Right lobe of liver (tissue), 4 donors: Measurements from ENCODE around the gene PRPF19.

Experiments
- CTCF ChIP-seq, 4 donors: fragments of 200-600 bp in 3 of 4; fragments of 450-650 bp in 1 of 4; IDR thresholded peaks; one replicate each; pipeline versions ENCODE4 v1.5.1 to v1.8.0; 2016 to 2022; ENCODE audit warnings: antibody characterized with exemption in 4 of 4, mild to moderate bottlenecking in 2 of 4
- POLR2A ChIP-seq: fragments of 450-650 bp; IDR thresholded peaks from one replicate; pipeline ENCODE4 v1.6.1; 2017; ENCODE audit warnings: antibody characterized with exemption, mild to moderate bottlenecking
- donor health status: DM: no; HTN: no; CAD: no.
- donor health status: DM: no; HTN: no; CAD: no.
- donor health status: DM: no; HTN: yes; CAD: no.

GRCh38 chr11:60951606-60951903 is 45.2 kb upstream of the PRPF19 start:
- TF ChIP-seq CTCF (IDR thresholded peaks at IDR 0.05) (no peak), POLR2A (no peak)
